Right kidney (tissue), 1 donor: ENCODE measurements around the gene ATP5ME.
"Not testable (repeated sequence)": the region's sequence is repeated elsewhere in the genome, so short reads cannot be mapped to it uniquely, and the experiment has no call there.

Source experiments
- DNase-seq: peaks from one replicate; pipeline ENCODE4 v3.0.0-alpha.2; 2016

Gene ATP5ME

DNA sequence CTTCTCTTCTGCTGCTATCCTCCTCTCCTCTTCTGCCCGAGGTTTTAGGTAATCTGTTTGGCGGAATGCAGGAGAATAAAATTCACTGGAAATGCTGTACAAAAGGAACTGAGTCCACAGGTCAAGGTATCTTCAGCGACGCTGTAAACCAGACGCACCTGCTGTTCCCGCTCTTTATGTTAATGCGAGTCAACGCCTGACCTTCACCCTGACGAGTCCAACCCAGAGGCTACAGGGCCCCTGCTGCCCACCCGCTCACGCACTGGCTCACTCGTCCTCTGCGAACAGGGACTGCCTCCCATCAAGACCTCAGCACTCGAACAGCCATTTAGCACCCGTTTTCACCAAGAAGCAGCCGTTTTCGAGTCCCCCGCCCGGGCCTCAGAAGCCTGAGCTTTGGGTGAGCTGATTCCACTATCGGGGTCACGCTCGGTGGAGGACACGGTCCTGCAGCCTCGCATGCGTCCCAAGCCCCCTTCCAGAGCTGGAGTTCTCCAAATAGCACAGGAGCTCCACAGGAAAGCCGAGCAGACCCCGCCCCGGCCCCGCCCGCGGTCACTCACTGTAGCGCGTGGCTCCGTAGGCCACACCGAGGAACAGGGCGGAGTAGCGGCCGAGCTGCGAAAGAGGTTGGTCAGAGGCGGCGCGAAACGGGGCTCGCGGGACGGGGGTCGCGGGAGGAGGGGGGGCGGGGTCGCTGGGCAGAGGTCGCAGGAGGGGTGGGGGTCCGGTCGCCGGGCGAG is 556 bp downstream of the ATP5ME start:
- peak; percentile 22 for DNase-seq

- no peak for DNase-seq
These were observed 2.3 kb downstream of the ATP5ME start for GRCh38 chr4:671769-672168.

GRCh38 chr4:669806-670559 is 4.1 kb downstream of the ATP5ME start:
- not testable (repeated sequence) for DNase-seq

- DNase-seq: not testable (repeated sequence)
These were observed 5.9 kb downstream of the ATP5ME start for GRCh38 chr4:668219-668618.

GRCh38 chr4:667545-667925 is 6.5 kb downstream of the ATP5ME start:
- DNase-seq: no peak

DNA sequence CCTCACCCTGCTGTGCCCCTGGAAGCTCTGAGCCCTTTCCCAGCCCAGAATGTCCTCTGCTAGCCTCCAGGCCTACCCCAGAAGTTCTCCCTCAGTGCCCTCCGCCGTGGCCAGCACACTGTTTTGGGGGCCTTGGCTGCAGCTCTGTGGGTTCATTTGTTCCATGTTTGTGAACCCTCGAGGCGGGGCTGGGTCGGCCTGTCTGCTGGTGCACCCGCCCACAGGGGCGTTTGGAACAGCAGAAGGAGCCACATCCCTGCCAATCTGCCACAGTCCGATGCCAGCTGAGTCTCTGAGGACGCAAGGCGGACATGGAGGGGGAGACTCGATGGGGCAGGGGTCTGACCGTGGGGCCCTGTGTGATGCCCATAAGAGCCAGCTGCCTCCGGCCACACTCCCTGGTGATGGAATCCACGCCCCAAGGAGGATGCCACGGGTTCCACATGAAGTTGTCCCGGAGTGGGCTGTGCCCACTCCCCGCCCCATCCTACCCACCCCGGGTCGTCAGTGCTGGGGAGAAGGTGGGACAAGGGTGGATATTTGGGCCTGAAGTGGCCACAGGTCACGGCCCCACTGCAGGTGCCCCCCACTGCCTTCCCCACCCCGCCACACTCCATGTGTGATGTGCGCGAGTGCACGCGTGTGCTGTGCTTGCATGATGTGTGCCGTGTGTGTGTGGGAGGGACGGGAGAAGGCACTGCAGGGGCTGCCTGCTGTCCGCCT is 7.1 kb downstream of the ATP5ME start:
- DNase-seq: no peak

DNA sequence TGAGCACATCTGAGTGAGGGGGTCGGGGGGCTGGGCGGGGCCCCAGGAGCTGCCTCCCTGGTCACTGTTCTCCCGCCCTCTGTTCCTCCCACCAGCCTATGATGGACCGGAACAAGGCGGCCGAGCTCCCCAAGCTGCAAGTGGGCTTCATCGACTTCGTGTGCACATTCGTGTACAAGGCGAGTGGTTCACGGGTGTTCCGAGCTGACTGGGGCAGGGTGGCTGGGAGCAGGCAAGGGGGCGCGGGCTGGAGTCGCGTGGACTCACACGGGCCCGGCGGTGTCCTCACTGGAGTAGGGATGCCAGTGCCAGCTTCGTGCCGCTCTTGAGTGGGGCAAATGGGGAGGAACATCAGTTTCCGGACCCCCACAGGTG is 7.7 kb downstream of the ATP5ME start:
- DNase-seq: no peak

GRCh38 chr4:665751-666435 is 8.2 kb downstream of the ATP5ME start:
- DNase-seq: peak; percentile 9

DNA sequence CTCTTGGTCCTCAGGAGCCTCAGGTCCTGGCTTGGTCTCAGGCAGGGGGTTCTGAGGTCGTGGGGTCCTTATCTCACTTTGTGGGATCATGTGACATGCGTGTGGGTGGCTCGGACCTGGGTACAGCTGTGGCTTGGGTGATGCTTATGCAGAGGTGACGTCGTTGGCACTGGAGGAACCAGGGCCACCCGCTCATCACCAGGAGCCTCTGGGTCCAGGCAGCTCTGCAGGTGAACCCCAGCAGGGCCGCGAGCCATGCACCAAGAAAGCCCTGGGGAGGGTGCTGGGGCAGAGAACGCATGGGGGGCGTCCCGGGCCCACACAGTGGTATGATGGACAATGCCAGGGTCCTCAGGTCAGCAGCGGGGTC is 8.7 kb downstream of the ATP5ME start:
- no peak for DNase-seq

DNA sequence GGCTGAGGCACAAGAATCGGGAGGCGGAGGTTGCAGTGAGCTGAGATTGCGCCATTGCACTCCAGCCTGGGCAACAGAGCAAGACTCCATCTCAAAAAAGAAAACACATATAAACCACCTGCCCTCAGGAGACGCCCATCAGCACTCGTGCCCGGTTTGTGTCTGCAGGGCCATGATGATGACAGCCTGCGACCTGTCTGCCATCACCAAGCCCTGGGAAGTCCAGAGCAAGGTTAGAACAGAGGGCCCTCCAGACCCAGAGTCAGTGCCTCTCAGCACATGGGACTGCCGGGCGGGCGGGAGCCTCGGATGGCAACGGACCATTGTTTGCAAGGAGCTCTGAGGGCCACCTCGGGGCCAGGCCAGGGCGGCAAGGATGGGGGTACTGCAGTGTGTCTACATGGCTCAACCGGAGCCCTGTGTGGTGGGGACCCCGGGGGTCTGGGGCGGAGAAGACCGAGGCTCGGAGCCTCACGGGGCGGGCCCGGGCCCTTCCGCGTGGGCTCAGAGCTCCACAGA is 9.3 kb downstream of the ATP5ME start:
- no peak for DNase-seq

GRCh38 chr4:663438-664428 is 10.3 kb downstream of the ATP5ME start:
- DNase-seq: peak; percentile 76

GRCh38 chr4:663046-663437 is 11.0 kb downstream of the ATP5ME start:
- DNase-seq: no peak

GRCh38 chr4:661881-662761 is 12.0 kb downstream of the ATP5ME start:
- DNase-seq: no peak

DNA sequence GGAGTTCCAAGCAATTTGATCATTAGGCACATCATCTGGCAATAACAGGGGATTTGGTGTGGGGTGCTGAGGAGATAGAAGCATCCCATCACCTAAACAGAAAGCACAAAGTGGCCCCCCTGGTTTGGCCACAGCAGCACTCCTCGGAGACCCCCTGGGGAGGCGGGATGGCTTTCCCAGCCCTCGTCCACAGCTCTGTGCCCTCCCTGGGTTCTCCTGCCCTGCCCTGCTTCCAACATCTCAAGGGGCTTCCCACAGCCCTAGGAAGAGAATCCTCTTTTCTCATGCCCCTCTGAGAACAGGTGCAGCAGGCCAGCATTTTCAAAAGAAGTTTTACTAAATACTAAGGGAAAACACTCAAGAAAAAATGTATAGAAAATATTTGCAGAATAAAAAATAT is 12.8 kb downstream of the ATP5ME start:
- no peak for DNase-seq

DNA sequence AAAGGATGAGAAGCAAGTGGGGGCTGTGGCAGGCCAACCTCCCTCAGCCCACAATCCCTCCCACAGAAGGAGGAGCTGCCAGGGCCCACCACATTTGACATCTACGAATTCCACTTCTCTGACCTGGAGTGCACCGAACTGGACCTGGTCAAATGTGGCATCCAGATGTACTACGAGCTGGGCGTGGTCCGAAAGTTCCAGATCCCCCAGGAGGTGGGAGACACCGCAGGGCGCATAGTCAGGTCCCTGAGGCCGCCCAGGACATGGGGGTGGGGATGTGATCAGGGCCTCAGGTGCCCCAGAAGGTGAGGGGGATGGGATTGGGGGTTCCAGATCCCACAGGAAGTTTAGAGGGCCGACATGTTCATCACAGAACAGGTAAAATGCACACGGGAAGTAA is 13.7 kb downstream of the ATP5ME start:
- no peak for DNase-seq

GRCh38 chr4:659851-660250 is 14.2 kb downstream of the ATP5ME start:
- no peak for DNase-seq

DNA sequence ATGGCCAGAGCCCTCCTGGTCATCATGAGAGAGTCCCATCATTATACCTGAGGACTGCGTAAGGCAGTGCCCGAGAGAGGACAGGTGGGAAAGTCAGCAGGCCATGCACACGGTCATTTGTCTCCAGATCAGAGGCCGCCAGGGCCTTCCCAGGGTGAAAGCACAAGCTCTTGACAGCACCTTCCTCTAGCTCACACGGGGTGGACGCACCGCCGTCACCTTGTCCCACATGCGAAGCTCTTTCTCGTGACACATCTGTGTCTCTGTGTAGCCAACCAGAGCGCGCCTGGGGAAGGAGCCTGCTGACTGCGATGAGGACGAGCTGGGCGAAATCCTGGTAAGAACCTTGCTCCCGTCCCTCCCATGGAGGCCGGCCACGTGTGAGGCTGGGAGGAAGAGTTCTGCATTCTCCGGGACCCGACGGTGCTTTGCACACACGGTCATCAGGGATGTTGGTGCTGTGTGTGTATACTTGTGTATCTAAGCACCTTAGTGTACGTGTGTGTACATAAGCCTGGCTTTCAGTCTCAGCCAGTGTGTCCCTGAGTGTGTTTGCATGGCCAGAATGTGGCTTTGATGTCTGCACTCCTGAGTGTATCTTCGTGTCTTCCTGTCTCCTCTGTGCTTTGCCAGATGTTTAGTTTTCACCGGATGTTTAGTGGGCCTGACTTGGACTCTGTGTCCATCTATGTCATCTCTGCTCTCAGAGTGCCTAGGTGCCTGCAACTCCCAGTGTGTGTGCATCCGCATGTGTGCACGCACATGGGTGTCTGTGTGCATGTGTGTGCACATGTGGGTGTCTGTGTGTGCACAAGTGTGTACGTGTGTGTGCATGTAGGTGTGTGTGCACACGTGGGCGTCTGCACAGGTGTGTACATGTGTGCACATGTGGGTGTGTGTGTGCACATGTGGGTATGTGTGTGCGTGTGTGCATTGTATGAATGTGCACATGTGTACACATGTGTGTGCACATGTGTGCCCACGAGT is 15.1 kb downstream of the ATP5ME start:
- peak; percentile 24 for DNase-seq

GRCh38 chr4:657834-658667 is 16.0 kb downstream of the ATP5ME start:
- peak; percentile 7 for DNase-seq
